Gastrocnemius medialis (tissue), 4 donors: ENCODE data around the gene CRTC2. TPM values are rescaled to one million over a fixed set of nuclear protein-coding genes. Genes with fewer than 3 reads are reported as not detected.
A peak's percentile ranks its signal among the peaks of the same experiment; 100 is the strongest.

Source experiments
- ATAC-seq, 2 donors: fragments of 150-250 bp; one replicate each; pipeline ENCODE4 v1.9.1; 2016
- DNase-seq, 2 donors: peaks; one replicate each; pipeline ENCODE4 v3.0.0-alpha.2; 2019
- H3K27ac ChIP-seq, 4 donors: fragments of 200-600 bp; sonication (generic); 1 replicate in 1 of 4; 2 replicates in 3 of 4; pipeline ENCODE4 v1.5.1; 2016 to 2018; ENCODE audit warnings: mild to moderate bottlenecking in 2 of 4, moderate library complexity in 1 of 4
- H3K27me3 ChIP-seq, 3 donors: fragments of 200-600 bp; sonication (generic) in 2 of 3; 1 replicate in 1 of 3; 2 replicates in 2 of 3; pipeline versions ENCODE4 v1.5.1 to v1.6.0; 2016 to 2019; ENCODE audit warnings: mild to moderate bottlenecking in 1 of 3, moderate library complexity in 1 of 3
- H3K36me3 ChIP-seq, 2 donors: fragments of 200-600 bp; sonication (generic) in 1 of 2; one replicate each; pipeline ENCODE4 v1.5.1; 2017 to 2018
- H3K4me1 ChIP-seq, 2 donors: fragments of 200-600 bp; sonication (generic) in 1 of 2; one replicate each; pipeline ENCODE4 v1.5.1; 2016 to 2017; ENCODE audit warnings: mild to moderate bottlenecking in 2 of 2
- H3K4me3 ChIP-seq, 4 donors: fragments of 200-600 bp; sonication (generic) in 3 of 4; 1 replicate in 1 of 4; 2 replicates in 3 of 4; pipeline ENCODE4 v1.5.1; 2016 to 2019; ENCODE audit warnings: mild to moderate bottlenecking in 2 of 4
- H3K9me3 ChIP-seq, 3 donors: fragments of 200-600 bp; sonication (generic) in 2 of 3; 1 replicate in 1 of 3; 2 replicates in 2 of 3; pipeline ENCODE4 v1.5.1; 2016 to 2019
- CTCF ChIP-seq, 5 experiments: fragments of 450-650 bp in 3 of 5; fragments of 200-600 bp in 2 of 5; sonication (generic) in 2 of 5; IDR thresholded peaks in 4 of 5; conservative IDR thresholded peaks in 1 of 5; 1 replicate in 4 of 5; 2 replicates in 1 of 5; pipeline ENCODE4 v1.5.1; 2016 to 2019; ENCODE audit warnings: antibody characterized with exemption in 5 of 5, mild to moderate bottlenecking in 3 of 5, moderate library complexity in 3 of 5
- POLR2A ChIP-seq, 2 donors: fragments of 450-650 bp; IDR thresholded peaks; one replicate each; pipeline ENCODE4 v1.6.1; 2017; ENCODE audit warnings: antibody characterized with exemption in 2 of 2, mild to moderate bottlenecking in 2 of 2, moderate library complexity in 2 of 2
- in situ Hi-C, 4 donors: fragments of 200-750 bp; cut with MboI; loops; one replicate each; pipeline versions ENCODE4 v1.15.0 to v1.8.0; 2017; ENCODE audit warnings: low sequenced_read_pairs in 4 of 4
- intact Hi-C: fragments of 100-400 bp; cut with DNase I; formaldehyde crosslinking; loops from one replicate; pipeline ENCODE4 v1.15.1; 2023; ENCODE audit warnings: low total_unique reads
- total RNA-seq, 4 donors: library from RNA; depleted of rRNA; stranded (reverse); fragments of >200 nt; gene quantifications; one replicate each; pipeline versions ENCODE4 v1.1.0 to v1.2.3, GENCODE V29; 2016

CRTC2 gene
- total RNA-seq, 4 donors from 2014 or later = 17.4 to 27.1 (median 23.3) TPM

GRCh38 chr1:153929426-153929825 is 29.0 kb downstream of the CRTC2 start:
- no peaks in the 10 kb centered on the region for H3K9me3 ChIP-seq
- no peaks in the 10 kb centered on the region for H3K4me1 ChIP-seq
- no peaks in the 10 kb centered on the region for H3K27me3 ChIP-seq
- DNase-seq (peak in 1 of 2 donors; percentile 2), ATAC-seq (no peak)
- peak overlapping the region in 1 of 4 donors; percentile 48 for H3K27ac ChIP-seq
- in situ Hi-C loops = loop anchor here in 1 of 4 donors (10.0 kb wide), 1 partner anchor 55 kb away; the partner anchor contains the start of gene RAB13
- TF ChIP-seq CTCF (IDR thresholded peaks at IDR 0.05 in 4 of 5, conservative IDR thresholded peaks at IDR 0.05 in 1 of 5) (no peak), POLR2A (IDR thresholded peaks at IDR 0.05) (no peak)
- H3K4me3 ChIP-seq = no peak overlapping the region
- peaks cover 0 to 48% of the 10 kb centered on the region in 2 donors for H3K36me3 ChIP-seq
- intact Hi-C loops = no loop called here

GRCh38 chr1:153928791-153929341 is 29.5 kb downstream of the CRTC2 start:
- TF ChIP-seq CTCF (IDR thresholded peaks at IDR 0.05 in 4 of 5, conservative IDR thresholded peaks at IDR 0.05 in 1 of 5) (no peak), POLR2A (IDR thresholded peaks at IDR 0.05) (no peak)
- H3K27me3 ChIP-seq = no peaks in the 10 kb centered on the region
- peaks cover 0 to 42% of the 10 kb centered on the region in 2 donors for H3K36me3 ChIP-seq
- peaks cover 2 to 4% of the 10 kb centered on the region in 2 donors for H3K4me1 ChIP-seq
- no peaks in the 10 kb centered on the region for H3K9me3 ChIP-seq
- ATAC-seq (no peak), DNase-seq (peak in 1 of 2 donors; percentile 9)
- no peak overlapping the region for H3K4me3 ChIP-seq
- H3K27ac ChIP-seq = peak overlapping the region in 1 of 4 donors; percentile 48
- intact Hi-C loops (no loop called here), in situ Hi-C loops (loop anchor here in 1 of 4 donors (10.0 kb wide), 1 partner anchor 56 kb away; the partner anchor contains the start of gene RAB13)

GRCh38 chr1:153928245-153928644 is 30.2 kb downstream of the CRTC2 start:
- Histone ChIP-seq H3K36me3 (peaks cover 0 to 36% of the 10 kb centered on the region in 2 donors), H3K27ac (peak overlapping the region in 2 of 4 donors; percentile 17 to 48), H3K4me3 (no peak overlapping the region), H3K27me3 (no peaks in the 10 kb centered on the region), H3K9me3 (no peaks in the 10 kb centered on the region), H3K4me1 (peaks cover 7% of the 10 kb centered on the region in 2 donors)
- DNase-seq (no peak), ATAC-seq (no peak)
- intact Hi-C loops (no loop called here), in situ Hi-C loops (loop anchor here in 1 of 4 donors (10.0 kb wide), 1 partner anchor 57 kb away; the partner anchor contains the start of gene RAB13)
- no peak for TF ChIP-seq CTCF (IDR thresholded peaks at IDR 0.05 in 4 of 5, conservative IDR thresholded peaks at IDR 0.05 in 1 of 5)
- no peak for TF ChIP-seq POLR2A (IDR thresholded peaks at IDR 0.05)

GRCh38 chr1:153926405-153926804 is 32.0 kb downstream of the CRTC2 start:
- TF ChIP-seq POLR2A (IDR thresholded peaks at IDR 0.05) (no peak), CTCF (IDR thresholded peaks at IDR 0.05 in 4 of 5, conservative IDR thresholded peaks at IDR 0.05 in 1 of 5) (no peak)
- no peaks in the 10 kb centered on the region for H3K9me3 ChIP-seq
- H3K27me3 ChIP-seq = no peaks in the 10 kb centered on the region
- ATAC-seq (no peak), DNase-seq (no peak)
- in situ Hi-C loops = loop anchor here in 1 of 4 donors (10.0 kb wide), 1 partner anchor 58 kb away; the partner anchor contains the start of gene RAB13
- peaks cover 11% of the 10 kb centered on the region in 2 donors for H3K4me1 ChIP-seq
- intact Hi-C loops = no loop called here
- peaks cover 0 to 19% of the 10 kb centered on the region in 2 donors for H3K36me3 ChIP-seq
- no peak overlapping the region for H3K27ac ChIP-seq
- H3K4me3 ChIP-seq = no peak overlapping the region
